HFFc6 (cell line): Measurements from ENCODE around the gene RNPEP. TPM values are rescaled to one million over a fixed set of nuclear protein-coding genes. Genes with fewer than 3 reads are reported as not detected.
A peak's percentile ranks its signal among the peaks of the same experiment; 100 is the strongest.

Source experiments
- DNase-seq: peaks from one replicate; pipeline ENCODE4 v3.0.0-alpha.2; 2018
- H3K27ac Mint-ChIP-seq: 2 replicates; pipeline ENCODE4 v1.8.0; 2020; ENCODE audit warnings: mild to moderate bottlenecking, mixed read lengths
- H3K27me3 Mint-ChIP-seq: 2 replicates; pipeline ENCODE4 v1.8.0; 2021; ENCODE audit warnings: mild to moderate bottlenecking, moderate library complexity, mixed read lengths; ENCODE audit not compliant: insufficient read depth
- H3K36me3 Mint-ChIP-seq: 2 replicates; pipeline ENCODE4 v1.8.0; 2021; ENCODE audit warnings: low read depth, mixed read lengths
- H3K4me1 Mint-ChIP-seq: 2 replicates; pipeline ENCODE4 v1.8.0; 2020; ENCODE audit warnings: low read depth, mixed read lengths
- H3K4me3 Mint-ChIP-seq: 2 replicates; pipeline ENCODE4 v1.8.0; 2020; ENCODE audit warnings: mild to moderate bottlenecking, moderate library complexity, mixed read lengths
- H3K9me3 Mint-ChIP-seq: 2 replicates; pipeline ENCODE4 v1.8.0; 2020; ENCODE audit warnings: mild to moderate bottlenecking, mixed read lengths
- total RNA-seq, 6 experiments: library from RNA; stranded (reverse); fragmentation: NEBNext Ultra II Directional; extraction: Animal tissue kit (Norgen Biotek cat#: 25700); gene quantifications; 2 replicates in 1 of 6; 3 replicates in 5 of 6; pipeline ENCODE4 v1.2.3, GENCODE V29; 2021
- TF ChIP-seq, protein P1 (sequence below): fragments of 200-600 bp; sonication (generic); IDR thresholded peaks from 2 replicates; pipeline ENCODE4 v1.5.0; 2021; ENCODE audit warnings: antibody characterized with exemption, mild to moderate bottlenecking

Gene RNPEP
- total RNA-seq, 6 experiments from 2014 or later: 66.6 to 82.5 (median 76.4) TPM

GRCh38 chr1:201945157-201945556 is 37.3 kb upstream of the RNPEP start:
- Mint-ChIP-seq H3K27me3 (peaks cover 1% of the 10 kb centered on the region), H3K36me3 (0 out of 2 replicates have a peak, but pooled peaks cover 4% of the 10 kb centered on the region), H3K4me3 (peak overlapping the region; percentile 94), H3K27ac (no peak overlapping the region), H3K9me3 (no peaks in the 10 kb centered on the region), H3K4me1 (peaks cover 56% of the 10 kb centered on the region)
- TF ChIP-seq, protein P1, sequence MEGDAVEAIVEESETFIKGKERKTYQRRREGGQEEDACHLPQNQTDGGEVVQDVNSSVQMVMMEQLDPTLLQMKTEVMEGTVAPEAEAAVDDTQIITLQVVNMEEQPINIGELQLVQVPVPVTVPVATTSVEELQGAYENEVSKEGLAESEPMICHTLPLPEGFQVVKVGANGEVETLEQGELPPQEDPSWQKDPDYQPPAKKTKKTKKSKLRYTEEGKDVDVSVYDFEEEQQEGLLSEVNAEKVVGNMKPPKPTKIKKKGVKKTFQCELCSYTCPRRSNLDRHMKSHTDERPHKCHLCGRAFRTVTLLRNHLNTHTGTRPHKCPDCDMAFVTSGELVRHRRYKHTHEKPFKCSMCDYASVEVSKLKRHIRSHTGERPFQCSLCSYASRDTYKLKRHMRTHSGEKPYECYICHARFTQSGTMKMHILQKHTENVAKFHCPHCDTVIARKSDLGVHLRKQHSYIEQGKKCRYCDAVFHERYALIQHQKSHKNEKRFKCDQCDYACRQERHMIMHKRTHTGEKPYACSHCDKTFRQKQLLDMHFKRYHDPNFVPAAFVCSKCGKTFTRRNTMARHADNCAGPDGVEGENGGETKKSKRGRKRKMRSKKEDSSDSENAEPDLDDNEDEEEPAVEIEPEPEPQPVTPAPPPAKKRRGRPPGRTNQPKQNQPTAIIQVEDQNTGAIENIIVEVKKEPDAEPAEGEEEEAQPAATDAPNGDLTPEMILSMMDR: peak; percentile 70
- no peak for DNase-seq

DNA sequence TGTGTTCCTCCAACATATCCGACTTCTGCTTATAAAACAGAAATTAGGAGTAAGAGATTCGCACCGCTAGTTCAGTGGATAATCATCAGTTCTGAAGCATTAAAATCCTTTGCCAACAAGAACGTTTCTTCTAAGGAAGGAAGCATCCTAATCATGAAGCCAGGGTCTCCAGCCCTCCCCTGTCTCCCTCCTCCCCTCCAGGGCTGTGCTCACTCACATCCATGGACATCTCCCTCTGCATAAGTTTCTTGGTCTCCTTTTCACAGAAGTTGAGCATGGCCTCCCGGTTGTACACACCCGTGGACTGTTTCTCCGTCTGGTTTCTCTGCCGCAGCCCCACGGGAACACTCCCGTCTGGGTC is 36.6 kb upstream of the RNPEP start:
- no peaks in the 10 kb centered on the region for H3K9me3 Mint-ChIP-seq
- peak overlapping the region; percentile 94 for H3K4me3 Mint-ChIP-seq
- H3K4me1 Mint-ChIP-seq: peaks cover 57% of the 10 kb centered on the region
- no peak for DNase-seq
- H3K27ac Mint-ChIP-seq: peak overlapping the region; percentile 86
- H3K36me3 Mint-ChIP-seq: 0 out of 2 replicates have a peak, but pooled peaks cover 4% of the 10 kb centered on the region
- H3K27me3 Mint-ChIP-seq: peaks cover 1% of the 10 kb centered on the region
- TF ChIP-seq, protein P1: no peak

DNA sequence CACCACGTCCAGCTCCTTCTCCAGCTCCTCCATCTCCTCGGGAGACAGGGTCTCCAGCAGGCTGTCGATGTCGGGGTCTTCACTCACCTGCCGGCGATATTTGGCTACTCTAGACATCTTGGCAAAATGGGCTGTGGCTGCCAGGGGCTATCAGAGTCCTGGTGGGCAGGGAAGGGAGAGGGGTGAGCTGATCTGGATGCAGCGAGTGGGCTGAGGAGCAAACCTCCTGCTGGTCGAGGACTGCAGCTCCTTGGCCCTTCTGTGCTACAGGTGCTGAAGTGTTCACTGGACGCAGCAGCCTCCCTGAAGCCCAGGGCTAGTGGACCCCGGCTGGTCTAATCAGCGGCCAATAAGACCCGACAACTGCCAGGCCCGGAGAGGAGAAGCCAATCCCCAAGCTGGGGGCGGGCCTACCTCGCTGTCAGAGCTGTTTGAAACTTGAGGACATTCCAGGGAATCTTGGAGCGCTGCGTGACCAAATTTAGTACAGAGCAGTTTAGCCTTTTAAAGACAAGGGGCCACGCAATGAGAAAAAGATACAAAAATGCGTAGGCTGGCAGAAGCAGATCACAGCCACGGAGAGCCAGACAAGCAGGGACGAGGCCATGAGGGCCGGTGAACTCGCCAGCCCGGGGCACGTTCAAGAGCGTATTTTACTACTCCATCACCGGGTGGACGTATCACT is 36.1 kb upstream of the RNPEP start, which contains the start of gene LMOD1:
TSS of gene LMOD1 (minus strand) at position 325 of the 685 bp plus-strand sequence. CDS start at position 117, 208 bp downstream.
- Mint-ChIP-seq H3K27ac (peak within 1 kb of the TSS; percentile 86), H3K27me3 (peaks cover 1% of the 10 kb centered on the region), H3K4me1 (peaks cover 57% of the 10 kb centered on the region), H3K4me3 (peak within 1 kb of the TSS; percentile 94), H3K9me3 (no peaks in the 10 kb centered on the region), H3K36me3 (0 out of 2 replicates have a peak, but pooled peaks cover 4% of the 10 kb centered on the region)
- TF ChIP-seq, protein P1: peak; percentile 21; the same call in 1 of the 2 replicates
- peak; percentile 93 for DNase-seq

GRCh38 chr1:201947697-201948008 is 34.8 kb upstream of the RNPEP start:
- Mint-ChIP-seq H3K27me3 (peaks cover 1% of the 10 kb centered on the region; the same call in 1 of the 2 replicates), H3K36me3 (no peaks in the 10 kb centered on the region), H3K4me3 (peak overlapping the region; percentile 94), H3K27ac (peak overlapping the region; percentile 86), H3K9me3 (no peaks in the 10 kb centered on the region), H3K4me1 (peaks cover 53% of the 10 kb centered on the region)
- no peak for DNase-seq
- TF ChIP-seq, protein P1: peak; percentile 53

DNA sequence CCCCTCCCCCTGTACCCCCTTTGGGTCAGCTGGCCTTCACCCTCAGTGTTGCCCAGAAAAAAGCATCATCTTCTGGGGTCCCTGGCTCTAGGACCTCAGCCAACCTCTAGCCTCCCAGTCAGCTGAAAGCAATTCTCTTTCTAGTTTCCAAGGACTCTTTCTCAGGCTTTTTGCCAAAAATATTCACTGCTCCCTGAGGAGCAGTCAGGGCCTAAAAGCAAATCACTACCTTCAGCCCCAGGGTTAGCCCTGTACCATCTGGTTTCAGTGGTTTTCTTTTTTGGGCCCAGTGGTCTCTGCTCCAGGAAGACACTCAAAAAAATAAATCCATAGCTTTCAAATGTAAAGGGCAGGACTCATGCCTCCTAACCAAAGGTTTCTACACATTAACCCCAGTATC is 33.0 kb upstream of the RNPEP start:
- no peaks in the 10 kb centered on the region for H3K9me3 Mint-ChIP-seq
- H3K4me1 Mint-ChIP-seq: peaks cover 42% of the 10 kb centered on the region
- peaks cover 4% of the 10 kb centered on the region for H3K36me3 Mint-ChIP-seq
- peaks cover 2% of the 10 kb centered on the region for H3K27me3 Mint-ChIP-seq
- no peak overlapping the region for H3K4me3 Mint-ChIP-seq
- TF ChIP-seq, protein P1: no peak
- no peak for DNase-seq
- H3K27ac Mint-ChIP-seq: peak overlapping the region; percentile 19; the same call in 1 of the 2 replicates
